Endothelial cell of umbilical vein (primary cell): Measurements from ENCODE around the gene PFKL. TPM values are rescaled to one million over a fixed set of nuclear protein-coding genes. Genes with fewer than 3 reads are reported as not detected.

Source experiments
- BruUV-seq: library from RNA; stranded (reverse); fragments of 400-500 nt; replicated peaks from 2 replicates; lab custom pipeline; 2021; lab: Mats Ljungman, UMichigan
- CTCF ChIA-PET: fragments of 300-600, 350-600 bp; sonication (Branson Sonifier 250); formaldehyde crosslinking; loops from one replicate; lab custom pipeline; 2021; ENCODE audit warnings: antibody characterized with exemption, inconsistent platforms; lab: Charles Lee
- POLR2A ChIA-PET: fragments of 300-600, 350-600 bp; sonication (Branson Sonifier 250); formaldehyde crosslinking; loops from one replicate; lab custom pipeline; 2021; ENCODE audit warnings: antibody characterized with exemption, inconsistent platforms; lab: Charles Lee
- DNase-seq: peaks from one replicate; pipeline ENCODE4 v3.0.0-alpha.2; 2011; ENCODE audit warnings: low read depth, low spot score
- FAIRE-seq: peaks from 2 replicates; lab custom pipeline; 2011; peaks lifted over from hg19 to GRCh38; lab: Jason Lieb, UNC
- H2AFZ ChIP-seq: 2 replicates; pipeline ENCODE4 v1.6.0; 2012; ENCODE audit warnings: low read depth, low read length, control low read depth, inconsistent platforms
- H3K27ac ChIP-seq: 2 replicates; pipeline ENCODE4 v1.5.1; 2011; ENCODE audit warnings: low read depth, mild to moderate bottlenecking, control low read depth, low read length, moderate library complexity; ENCODE audit not compliant: insufficient read depth
- H3K27me3 ChIP-seq, 2 experiments: 2 replicates each; pipeline versions ENCODE4 v1.6.0 to v1.6.1; 2011; ENCODE audit warnings: low read length in 2 of 2, mixed read lengths in 1 of 2; ENCODE audit not compliant: control insufficient read depth in 2 of 2, insufficient read depth in 2 of 2
- H3K36me3 ChIP-seq, 2 experiments: 2 replicates in 1 of 2; 3 replicates in 1 of 2; pipeline ENCODE4 v1.5.1; 2011; ENCODE audit warnings: low read length in 2 of 2, mild to moderate bottlenecking in 1 of 2, moderate library complexity in 1 of 2; ENCODE audit not compliant: control insufficient read depth in 2 of 2, insufficient read depth in 2 of 2; ENCODE audit errors: extremely low read depth in 1 of 2
- H3K4me1 ChIP-seq: 3 replicates; pipeline ENCODE4 v1.5.1; 2011; ENCODE audit warnings: mild to moderate bottlenecking, low read length; ENCODE audit not compliant: control insufficient read depth, insufficient read depth; ENCODE audit errors: extremely low read depth
- H3K4me2 ChIP-seq: 2 replicates; pipeline ENCODE4 v1.6.1; 2011; ENCODE audit warnings: low read length, control low read depth, mixed read lengths; ENCODE audit not compliant: insufficient read depth
- H3K4me3 ChIP-seq, 3 experiments: fragments of 200-600 bp in 1 of 3; sonication (generic), shearing (Covaris generic) in 1 of 3; replicated peaks in 1 of 3; 2 replicates each; pipeline ENCODE4 v1.5.1; 2011 to 2016; ENCODE audit warnings: control low read depth in 3 of 3, low read length in 3 of 3, mild to moderate bottlenecking in 2 of 3, inconsistent platforms in 1 of 3, low read depth in 1 of 3, moderate library complexity in 1 of 3; ENCODE audit not compliant: insufficient read depth in 1 of 3
- H3K79me2 ChIP-seq: 2 replicates; pipeline ENCODE4 v1.6.0; 2012; ENCODE audit warnings: low read length, inconsistent platforms; ENCODE audit not compliant: control insufficient read depth, insufficient read depth
- H3K9ac ChIP-seq: replicated peaks from 2 replicates; pipeline ENCODE3; 2011; ENCODE audit warnings: low read length, control low read depth; ENCODE audit not compliant: insufficient read depth; ENCODE audit errors: extremely low read depth
- H3K9me1 ChIP-seq: replicated peaks from 3 replicates; pipeline ENCODE4 v1.6.0; 2011; ENCODE audit warnings: mild to moderate bottlenecking, low read length; ENCODE audit not compliant: control insufficient read depth, insufficient read depth; ENCODE audit errors: extremely low read depth
- H3K9me3 ChIP-seq: replicated peaks from 2 replicates; pipeline ENCODE4 v1.5.1; 2012; ENCODE audit warnings: low read length, inconsistent platforms; ENCODE audit not compliant: control insufficient read depth, insufficient read depth
- H4K20me1 ChIP-seq: replicated peaks from 2 replicates; pipeline ENCODE3; 2011; ENCODE audit warnings: mild to moderate bottlenecking, low read length; ENCODE audit not compliant: control insufficient read depth, insufficient read depth; ENCODE audit errors: extremely low read depth
- EZH2 ChIP-seq: IDR thresholded peaks from 2 replicates; pipeline ENCODE4 v1.6.1; 2012; ENCODE audit warnings: borderline replicate concordance, low read depth, mild to moderate bottlenecking, moderate library complexity, low read length, inconsistent platforms; ENCODE audit not compliant: severe bottlenecking
- GATA2 ChIP-seq: IDR thresholded peaks from 2 replicates; pipeline ENCODE4 v1.7.0; 2011; ENCODE audit warnings: low read depth, mild to moderate bottlenecking, moderate library complexity, mixed read lengths, low read length; ENCODE audit not compliant: insufficient read length, insufficient read depth
- MYC ChIP-seq: IDR thresholded peaks from one replicate; pipeline ENCODE4 v1.6.1; 2011; ENCODE audit warnings: mild to moderate bottlenecking, low read depth, low read length
- POLR2A ChIP-seq: IDR thresholded peaks from 2 replicates; pipeline ENCODE4 v1.6.1; 2012; ENCODE audit warnings: low read depth, mild to moderate bottlenecking, control low read depth, low read length
- dilution Hi-C: fragments of 300-500 bp; cut with MboI; formaldehyde crosslinking; loops from one replicate; pipeline ENCODE4 v1.15.0; 2019; ENCODE audit warnings: low sequenced_read_pairs; ENCODE audit not compliant: extremely low pct_ligation_motif_present
- intact Hi-C: fragments of 100-400 bp; cut with micrococcal nuclease; formaldehyde crosslinking; loops from one replicate; pipeline ENCODE4 v1.10.0; 2022
- polyA plus RNA-seq, 4 experiments: library from polyadenylated mRNA; depleted of rRNA in 3 of 4; stranded (reverse) in 3 of 4; unstranded in 1 of 4; fragments of >200 nt; gene quantifications; 2 replicates each; pipeline versions ENCODE4 v1.2.1 to v1.2.3, GENCODE V29; 2011 to 2012; ENCODE audit warnings: missing spikeins in 1 of 4
- total RNA-seq: library from RNA; stranded (reverse); gene quantifications from 2 replicates; pipeline ENCODE4 v1.2.3, GENCODE V29; 2021
- TF ChIP-seq, protein P1 (sequence below), 2 donors: IDR thresholded peaks; 1 replicate in 1 of 2; 2 replicates in 1 of 2; pipeline ENCODE4 v1.5.1; 2011; ENCODE audit warnings: low read length in 2 of 2, mild to moderate bottlenecking in 2 of 2, moderate library complexity in 2 of 2, control low read depth in 1 of 2, inconsistent platforms in 1 of 2, low read depth in 1 of 2; ENCODE audit not compliant: insufficient read depth in 1 of 2; ENCODE audit errors: extremely low read depth in 1 of 2
- TF ChIP-seq, protein P2 (sequence below): IDR thresholded peaks from 2 replicates; pipeline ENCODE4 v1.6.1; 2011; ENCODE audit not compliant: insufficient read depth, insufficient read length

PFKL gene
- total and polyA plus RNA-seq, 2 donors (not counting 3 experiments of a cell fraction or from before 2014, with no cell fraction given), result 137 to 154 TPM

DNA sequence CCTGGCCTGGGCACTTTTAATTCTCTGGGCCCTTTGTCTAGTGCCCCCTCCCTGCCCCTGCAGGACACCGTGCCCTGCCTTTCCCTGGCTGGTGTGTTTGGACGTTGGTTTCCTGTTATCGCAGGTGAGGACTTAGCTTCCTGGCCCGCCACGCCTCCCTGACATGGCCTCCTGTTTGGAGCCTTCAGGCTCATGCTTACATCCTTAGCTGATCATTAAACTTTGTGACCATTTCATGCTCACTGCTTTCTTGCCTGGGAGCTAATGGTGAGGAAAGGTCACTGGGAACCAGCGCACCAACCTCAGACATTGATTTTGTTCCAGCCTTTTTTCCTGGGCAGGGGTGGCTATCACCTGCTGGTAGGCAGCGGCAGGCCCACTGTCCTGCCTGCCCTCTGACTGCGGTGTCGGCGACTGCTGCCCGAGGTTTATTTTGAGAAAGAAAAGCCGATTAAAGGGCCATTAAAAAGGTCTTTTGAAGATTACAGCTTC, 3.7 kb downstream of the PFKL start:
- CTCF ChIA-PET, result interaction anchor here (2.4 kb wide), 1 partner anchor 9 kb away, joined by 6 read pairs; no protein-coding TSS in a partner anchor
- FAIRE-seq, result no peak

More for the DNA sequence above, 3.7 kb downstream of the PFKL start:
- intact Hi-C loops, result no loop called here
- Histone ChIP-seq H3K27me3 (no peaks in the 10 kb centered on the region), H3K4me2 (no peak overlapping the region), H3K4me1 (peaks cover 25% of the 10 kb centered on the region), H3K27ac (no peak overlapping the region), H3K36me3 (peaks cover 0 to 8% of the 10 kb centered on the region in 2 experiments), H4K20me1 (no peaks in the 10 kb centered on the region), H3K9me1 (no peaks in the 10 kb centered on the region), H3K79me2 (peaks cover 45% of the 10 kb centered on the region), H3K4me3 (no peak overlapping the region), H3K9me3 (no peaks in the 10 kb centered on the region), H2AFZ (no peak overlapping the region), H3K9ac (no peak overlapping the region)
- BruUV-seq, result no TSS peak
- POLR2A ChIA-PET, result no interaction called here
- DNase-seq, result no peak
- dilution Hi-C loops, result no loop called here
- no peak for TF ChIP-seq MYC
- TF ChIP-seq, protein P1, sequence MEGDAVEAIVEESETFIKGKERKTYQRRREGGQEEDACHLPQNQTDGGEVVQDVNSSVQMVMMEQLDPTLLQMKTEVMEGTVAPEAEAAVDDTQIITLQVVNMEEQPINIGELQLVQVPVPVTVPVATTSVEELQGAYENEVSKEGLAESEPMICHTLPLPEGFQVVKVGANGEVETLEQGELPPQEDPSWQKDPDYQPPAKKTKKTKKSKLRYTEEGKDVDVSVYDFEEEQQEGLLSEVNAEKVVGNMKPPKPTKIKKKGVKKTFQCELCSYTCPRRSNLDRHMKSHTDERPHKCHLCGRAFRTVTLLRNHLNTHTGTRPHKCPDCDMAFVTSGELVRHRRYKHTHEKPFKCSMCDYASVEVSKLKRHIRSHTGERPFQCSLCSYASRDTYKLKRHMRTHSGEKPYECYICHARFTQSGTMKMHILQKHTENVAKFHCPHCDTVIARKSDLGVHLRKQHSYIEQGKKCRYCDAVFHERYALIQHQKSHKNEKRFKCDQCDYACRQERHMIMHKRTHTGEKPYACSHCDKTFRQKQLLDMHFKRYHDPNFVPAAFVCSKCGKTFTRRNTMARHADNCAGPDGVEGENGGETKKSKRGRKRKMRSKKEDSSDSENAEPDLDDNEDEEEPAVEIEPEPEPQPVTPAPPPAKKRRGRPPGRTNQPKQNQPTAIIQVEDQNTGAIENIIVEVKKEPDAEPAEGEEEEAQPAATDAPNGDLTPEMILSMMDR (IDR thresholded peaks at IDR 0.05; ENCODE audit: extremely low read depth in 1 of 2, insufficient read depth in 1 of 2, low read depth in 1 of 2, low read length in 2 of 2), result no peak
- TF ChIP-seq, protein P2, sequence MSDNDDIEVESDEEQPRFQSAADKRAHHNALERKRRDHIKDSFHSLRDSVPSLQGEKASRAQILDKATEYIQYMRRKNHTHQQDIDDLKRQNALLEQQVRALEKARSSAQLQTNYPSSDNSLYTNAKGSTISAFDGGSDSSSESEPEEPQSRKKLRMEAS, result no peak
- TF ChIP-seq POLR2A, result no peak
- no peak for TF ChIP-seq EZH2
- no peak for TF ChIP-seq GATA2
